Measurements from ENCODE around the gene MSRB3.

MSRB3 gene

DNA sequence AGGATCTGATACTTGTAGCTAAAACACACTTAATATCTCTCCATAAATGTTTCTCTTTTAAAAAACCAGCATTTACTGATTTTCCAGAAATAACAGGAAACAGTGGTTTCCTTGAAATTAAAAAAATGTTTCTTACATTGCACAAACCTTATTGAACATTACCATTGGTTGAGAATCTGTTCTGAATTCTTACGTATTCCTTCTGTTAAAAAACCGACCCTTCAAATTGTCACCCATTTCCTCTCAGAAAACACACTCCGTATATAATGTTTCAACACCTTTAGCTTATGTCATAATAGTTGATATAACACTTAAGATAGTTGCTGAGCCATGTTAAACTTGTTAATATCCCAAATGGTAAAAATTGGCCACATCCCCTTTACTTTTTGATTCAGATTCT, 51.2 kb downstream of the MSRB3 start:
- ChIA-PET POLR2A (no interaction called here), CTCF (no interaction called here)
- no peak for DNase-seq (ENCODE audit: extremely low spot score)
- TF ChIP-seq CTCF (IDR thresholded peaks at IDR 0.05; ENCODE audit: control extremely low read depth, extremely low read depth, low read depth, missing control alignments): no peak

GRCh38 chr12:65330331-65330730, 51.8 kb downstream of the MSRB3 start:
- POLR2A ChIA-PET: no interaction called here
- no peak for DNase-seq (ENCODE audit: extremely low spot score)
- no peak for TF ChIP-seq CTCF (IDR thresholded peaks at IDR 0.05; ENCODE audit: control extremely low read depth, extremely low read depth, low read depth, missing control alignments)
- CTCF ChIA-PET: no interaction called here

- DNase-seq (ENCODE audit: extremely low spot score): no peak
- CTCF ChIA-PET: no interaction called here
- POLR2A ChIA-PET: no interaction called here
- TF ChIP-seq CTCF (IDR thresholded peaks at IDR 0.05; ENCODE audit: control extremely low read depth, extremely low read depth, low read depth, missing control alignments): no peak
These were observed 53.0 kb downstream of the MSRB3 start for GRCh38 chr12:65331456-65331855.

DNA sequence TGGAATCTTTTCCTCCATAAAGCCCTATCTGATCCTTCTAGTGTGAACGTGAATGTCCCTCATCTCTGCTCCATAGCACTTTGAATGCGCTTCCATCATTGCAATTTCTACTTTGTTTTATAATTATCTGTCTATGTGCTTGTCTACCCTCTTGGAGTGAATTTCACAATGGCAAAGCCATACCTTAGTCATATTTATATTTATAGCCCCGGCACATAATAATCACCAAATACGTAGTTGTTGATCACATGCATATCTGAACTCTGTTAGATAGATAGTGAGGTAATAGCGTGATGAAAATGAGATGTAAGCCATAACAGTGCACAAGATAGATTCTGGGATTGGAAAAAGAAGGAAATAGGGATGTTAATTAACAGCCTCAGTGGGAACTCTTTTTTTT, 55.2 kb downstream of the MSRB3 start:
- ChIA-PET POLR2A (no interaction called here), CTCF (no interaction called here)
- TF ChIP-seq CTCF (IDR thresholded peaks at IDR 0.05; ENCODE audit: control extremely low read depth, extremely low read depth, low read depth, missing control alignments): no peak
- DNase-seq (ENCODE audit: extremely low spot score): no peak

- no peak for TF ChIP-seq CTCF (IDR thresholded peaks at IDR 0.05; ENCODE audit: control extremely low read depth, extremely low read depth, low read depth, missing control alignments)
- CTCF ChIA-PET: no interaction called here
- POLR2A ChIA-PET: no interaction called here
- DNase-seq (ENCODE audit: extremely low spot score): no peak
These were observed 56.0 kb downstream of the MSRB3 start for GRCh38 chr12:65334521-65334920.

DNA sequence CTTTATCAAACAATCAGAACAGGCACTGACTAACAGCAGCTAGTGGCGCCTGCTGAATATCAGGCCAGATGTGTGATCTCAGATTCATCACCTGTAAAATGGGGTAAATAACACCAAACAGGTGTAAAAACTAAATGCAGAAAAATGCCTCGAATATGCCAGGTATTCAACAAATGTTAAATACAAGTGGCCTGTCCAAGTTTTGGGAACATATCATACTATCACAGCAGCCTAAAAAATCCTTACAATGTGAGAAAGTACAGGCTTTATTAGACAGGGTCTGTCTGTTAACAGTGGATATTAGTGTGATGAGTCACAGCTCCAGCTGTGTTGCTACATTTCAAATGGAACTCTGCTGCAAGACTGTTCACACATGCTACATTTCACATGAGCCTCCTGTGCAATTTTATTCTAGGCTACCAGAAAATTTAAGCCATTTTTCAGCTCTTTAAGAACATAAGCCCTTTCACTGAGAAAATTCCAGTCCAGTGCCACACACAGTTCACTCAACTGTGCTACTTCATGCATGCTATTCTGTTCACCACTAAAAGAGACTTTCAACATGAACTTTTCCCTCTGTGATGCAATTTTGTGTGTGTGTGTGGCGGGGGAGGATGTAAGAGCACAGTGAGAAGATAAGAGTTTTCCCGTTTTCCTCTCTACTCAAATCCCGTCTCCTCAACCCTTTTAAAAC, 56.7 kb downstream of the MSRB3 start:
- CTCF ChIA-PET: no interaction called here
- TF ChIP-seq CTCF (IDR thresholded peaks at IDR 0.05; ENCODE audit: control extremely low read depth, extremely low read depth, low read depth, missing control alignments): no peak
- no peak for DNase-seq (ENCODE audit: extremely low spot score)
- POLR2A ChIA-PET: no interaction called here

GRCh38 chr12:65335981-65336380, 57.5 kb downstream of the MSRB3 start:
- POLR2A ChIA-PET: no interaction called here
- no peak for TF ChIP-seq CTCF (IDR thresholded peaks at IDR 0.05; ENCODE audit: control extremely low read depth, extremely low read depth, low read depth, missing control alignments)
- no peak for DNase-seq (ENCODE audit: extremely low spot score)
- CTCF ChIA-PET: no interaction called here

Data from GM10248 (cell line).